Sciatic nerve (tissue), 2 donors: ENCODE measurements around the gene ST3GAL3. TPM values are rescaled to one million over a fixed set of nuclear protein-coding genes. Genes with fewer than 3 reads are reported as not detected.
A peak's percentile ranks its signal among the peaks of the same experiment; 100 is the strongest.

Experiments
- ATAC-seq: fragments of 200-7000 bp; cut with Tn5 transposase; one replicate; pipeline ENCODE4 v1.9.1; 2020; ENCODE audit warnings: mild to moderate bottlenecking, moderate library complexity
- DNase-seq: peaks from one replicate; pipeline ENCODE4 v3.0.0-alpha.2; 2020; ENCODE audit warnings: low spot score
- intact Hi-C: fragments of 100-400 bp; cut with DNase I; formaldehyde crosslinking; loops from one replicate; pipeline ENCODE4 v1.14.2; 2022
- total RNA-seq: library from RNA; stranded (reverse); fragmentation: NEBNext Ultra II Directional; extraction: Animal tissue kit (Norgen Biotek cat#: 25700); gene quantifications from one replicate; pipeline ENCODE4 v1.2.1, GENCODE V29; 2021
- donor health status: DM: no; HTN: no; CAD: no.
- donor health status: DM: no; HTN: no; CAD: no.

Gene ST3GAL3
- total RNA-seq, 1 donor from 2014 or later, result 35.8 TPM

GRCh38 chr1:43834280-43835081, 127.1 kb downstream of the ST3GAL3 start:
- intact Hi-C loops, result no loop called here
- ATAC-seq (peak; percentile 61), DNase-seq (no peak)

- intact Hi-C loops, result no loop called here
- DNase-seq (no peak), ATAC-seq (peak; percentile 75)
These were observed 128.0 kb downstream of the ST3GAL3 start for GRCh38 chr1:43835082-43836021.

GRCh38 chr1:43836267-43836951, 129.1 kb downstream of the ST3GAL3 start:
- peak; percentile 13 for ATAC-seq

GRCh38 chr1:43839056-43839455, 131.7 kb downstream of the ST3GAL3 start:
- intact Hi-C loops, result no loop called here
- DNase-seq (no peak), ATAC-seq (no peak)

More at GRCh38 chr1:43836267-43836951, 129.1 kb downstream of the ST3GAL3 start:
- peak; percentile 72 for DNase-seq
- intact Hi-C loops, result no loop called here

GRCh38 chr1:43841321-43842174, 134.2 kb downstream of the ST3GAL3 start:
- intact Hi-C loops, result no loop called here
- ATAC-seq (no peak), DNase-seq (no peak)

- ATAC-seq, result no peak
These were observed 134.8 kb downstream of the ST3GAL3 start for GRCh38 chr1:43842175-43842498.

GRCh38 chr1:43843684-43844083, 136.3 kb downstream of the ST3GAL3 start:
- ATAC-seq (no peak), DNase-seq (no peak)
- intact Hi-C loops, result no loop called here

More at GRCh38 chr1:43842175-43842498, 134.8 kb downstream of the ST3GAL3 start:
- no peak for DNase-seq
- intact Hi-C loops, result no loop called here

- DNase-seq, result no peak
- intact Hi-C loops, result no loop called here
- no peak for ATAC-seq
These were observed 136.8 kb downstream of the ST3GAL3 start for GRCh38 chr1:43844114-43844513.

GRCh38 chr1:43847290-43847689, 140.0 kb downstream of the ST3GAL3 start:
- intact Hi-C loops, result no loop called here
- ATAC-seq, result no peak
- no peak for DNase-seq

- ATAC-seq (no peak), DNase-seq (no peak)
- intact Hi-C loops, result no loop called here
These were observed 140.5 kb downstream of the ST3GAL3 start for GRCh38 chr1:43847882-43848281.

- ATAC-seq (no peak), DNase-seq (no peak)
- intact Hi-C loops, result no loop called here
These were observed 142.3 kb downstream of the ST3GAL3 start for GRCh38 chr1:43849670-43850069.

- intact Hi-C loops, result no loop called here
- ATAC-seq, result no peak
- no peak for DNase-seq
These were observed 143.4 kb downstream of the ST3GAL3 start for GRCh38 chr1:43850591-43851233.

- DNase-seq (no peak), ATAC-seq (no peak)
- intact Hi-C loops, result no loop called here
These were observed 144.4 kb downstream of the ST3GAL3 start for GRCh38 chr1:43851561-43852338.

GRCh38 chr1:43853161-43853921, 146.0 kb downstream of the ST3GAL3 start:
- peak; percentile 70 for DNase-seq
- intact Hi-C loops, result no loop called here
- ATAC-seq, result no peak

GRCh38 chr1:43854473-43854872, 147.1 kb downstream of the ST3GAL3 start:
- DNase-seq, result no peak
- intact Hi-C loops, result no loop called here
- no peak for ATAC-seq

GRCh38 chr1:43856188-43856587, 148.9 kb downstream of the ST3GAL3 start:
- DNase-seq (no peak), ATAC-seq (no peak)
- intact Hi-C loops, result no loop called here

GRCh38 chr1:43857163-43857562, 149.8 kb downstream of the ST3GAL3 start:
- ATAC-seq, result no peak
- DNase-seq, result no peak
- intact Hi-C loops, result no loop called here
